Activated naive CD8-positive, alpha-beta T cell (primary cell): ENCODE results near the gene NOSTRIN.
"Not testable (repeated sequence)": the region's sequence is repeated elsewhere in the genome, so short reads cannot be mapped to it uniquely, and the experiment has no call there.

Experiments used
- H3K27ac Mint-ChIP-seq: one replicate; pipeline ENCODE4 v1.8.0; 2021; ENCODE audit warnings: mixed read lengths
- H3K27me3 Mint-ChIP-seq: one replicate; pipeline ENCODE4 v1.8.0; 2021; ENCODE audit warnings: mixed read lengths
- H3K36me3 Mint-ChIP-seq: one replicate; pipeline ENCODE4 v1.8.0; 2021; ENCODE audit warnings: mixed read lengths
- H3K4me1 Mint-ChIP-seq: one replicate; pipeline ENCODE4 v1.8.0; 2021; ENCODE audit warnings: low read depth, mixed read lengths
- H3K4me3 Mint-ChIP-seq: one replicate; pipeline ENCODE4 v1.8.0; 2021; ENCODE audit warnings: mild to moderate bottlenecking, mixed read lengths
- H3K9me3 Mint-ChIP-seq: one replicate; pipeline ENCODE4 v1.8.0; 2021; ENCODE audit warnings: low read depth, mixed read lengths

Gene NOSTRIN

GRCh38 chr2:168781191-168781817 lies 21.1 kb upstream of the NOSTRIN start:
- H3K9me3 Mint-ChIP-seq, result no peaks in the 10 kb centered on the region
- H3K4me1 Mint-ChIP-seq, result no peaks in the 10 kb centered on the region
- H3K36me3 Mint-ChIP-seq, result peaks cover 2% of the 10 kb centered on the region

GRCh38 chr2:168782271-168782670 lies 20.2 kb upstream of the NOSTRIN start:
- Mint-ChIP-seq H3K4me3 (no peak overlapping the region), H3K9me3 (no peaks in the 10 kb centered on the region), H3K27me3 (no peaks in the 10 kb centered on the region), H3K36me3 (peaks cover 2% of the 10 kb centered on the region), H3K4me1 (no peaks in the 10 kb centered on the region), H3K27ac (no peak overlapping the region)

More at GRCh38 chr2:168781191-168781817, 21.1 kb upstream of the NOSTRIN start:
- no peak overlapping the region for H3K4me3 Mint-ChIP-seq
- no peaks in the 10 kb centered on the region for H3K27me3 Mint-ChIP-seq
- no peak overlapping the region for H3K27ac Mint-ChIP-seq

GRCh38 chr2:168784993-168785392 lies 17.4 kb upstream of the NOSTRIN start:
- H3K4me3 Mint-ChIP-seq, result no peak overlapping the region

GRCh38 chr2:168787098-168787781 lies 15.2 kb upstream of the NOSTRIN start:
- Mint-ChIP-seq H3K4me3 (no peak overlapping the region), H3K4me1 (no peaks in the 10 kb centered on the region), H3K27me3 (no peaks in the 10 kb centered on the region), H3K27ac (no peak overlapping the region), H3K9me3 (no peaks in the 10 kb centered on the region), H3K36me3 (peaks cover 2% of the 10 kb centered on the region)

More at GRCh38 chr2:168784993-168785392, 17.4 kb upstream of the NOSTRIN start:
- Mint-ChIP-seq H3K4me1 (no peaks in the 10 kb centered on the region), H3K27ac (no peak overlapping the region), H3K27me3 (no peaks in the 10 kb centered on the region), H3K36me3 (peaks cover 2% of the 10 kb centered on the region), H3K9me3 (no peaks in the 10 kb centered on the region)

- Mint-ChIP-seq H3K9me3 (no peaks in the 10 kb centered on the region), H3K27ac (no peak overlapping the region), H3K36me3 (no peaks in the 10 kb centered on the region), H3K4me1 (no peaks in the 10 kb centered on the region), H3K4me3 (no peak overlapping the region), H3K27me3 (no peaks in the 10 kb centered on the region)
Measured at GRCh38 chr2:168787782-168788376, 14.6 kb upstream of the NOSTRIN start.

- H3K27me3 Mint-ChIP-seq, result peaks cover 2% of the 10 kb centered on the region
- no peaks in the 10 kb centered on the region for H3K9me3 Mint-ChIP-seq
- H3K4me1 Mint-ChIP-seq, result no peaks in the 10 kb centered on the region
- H3K27ac Mint-ChIP-seq, result no peak overlapping the region
- no peak overlapping the region for H3K4me3 Mint-ChIP-seq
- no peaks in the 10 kb centered on the region for H3K36me3 Mint-ChIP-seq
Measured at GRCh38 chr2:168789776-168790175, 12.7 kb upstream of the NOSTRIN start.

GRCh38 chr2:168790226-168790902 lies 12.1 kb upstream of the NOSTRIN start:
- Mint-ChIP-seq H3K36me3 (no peaks in the 10 kb centered on the region), H3K4me3 (no peak overlapping the region), H3K27ac (no peak overlapping the region), H3K9me3 (no peaks in the 10 kb centered on the region), H3K4me1 (no peaks in the 10 kb centered on the region), H3K27me3 (peaks cover 2% of the 10 kb centered on the region)

GRCh38 chr2:168791140-168791539 lies 11.3 kb upstream of the NOSTRIN start:
- not testable (repeated sequence) for H3K9me3 Mint-ChIP-seq, H3K4me3 Mint-ChIP-seq, H3K27ac Mint-ChIP-seq, H3K4me1 Mint-ChIP-seq, H3K27me3 Mint-ChIP-seq, H3K36me3 Mint-ChIP-seq

- Mint-ChIP-seq H3K27me3 (peaks cover 2% of the 10 kb centered on the region), H3K27ac (no peak overlapping the region), H3K4me1 (no peaks in the 10 kb centered on the region), H3K4me3 (no peak overlapping the region), H3K9me3 (no peaks in the 10 kb centered on the region), H3K36me3 (no peaks in the 10 kb centered on the region)
Measured at GRCh38 chr2:168793596-168793995, 8.8 kb upstream of the NOSTRIN start.

- Mint-ChIP-seq H3K4me3 (no peak overlapping the region), H3K27ac (no peak overlapping the region), H3K27me3 (peaks cover 2% of the 10 kb centered on the region), H3K36me3 (no peaks in the 10 kb centered on the region), H3K9me3 (no peaks in the 10 kb centered on the region), H3K4me1 (no peaks in the 10 kb centered on the region)
Measured at GRCh38 chr2:168794968-168795367, 7.5 kb upstream of the NOSTRIN start.

- Mint-ChIP-seq H3K4me1 (no peaks in the 10 kb centered on the region), H3K9me3 (no peaks in the 10 kb centered on the region), H3K27me3 (peaks cover 3% of the 10 kb centered on the region), H3K4me3 (no peak overlapping the region), H3K27ac (no peak overlapping the region), H3K36me3 (no peaks in the 10 kb centered on the region)
Measured at GRCh38 chr2:168796090-168796577, 6.3 kb upstream of the NOSTRIN start.

- Mint-ChIP-seq H3K27ac (no peak overlapping the region), H3K9me3 (no peaks in the 10 kb centered on the region), H3K27me3 (peaks cover 3% of the 10 kb centered on the region), H3K36me3 (no peaks in the 10 kb centered on the region), H3K4me3 (no peak overlapping the region), H3K4me1 (no peaks in the 10 kb centered on the region)
Measured at GRCh38 chr2:168796583-168797285, 5.7 kb upstream of the NOSTRIN start.

GRCh38 chr2:168797286-168797655 lies 5.2 kb upstream of the NOSTRIN start:
- Mint-ChIP-seq H3K27ac (no peak overlapping the region), H3K4me3 (no peak overlapping the region), H3K27me3 (peaks cover 3% of the 10 kb centered on the region), H3K9me3 (no peaks in the 10 kb centered on the region), H3K36me3 (no peaks in the 10 kb centered on the region), H3K4me1 (no peaks in the 10 kb centered on the region)

GRCh38 chr2:168798076-168798887 lies 4.2 kb upstream of the NOSTRIN start:
- Mint-ChIP-seq H3K36me3 (no peaks in the 10 kb centered on the region), H3K27ac (no peak overlapping the region)

More at GRCh38 chr2:168798076-168798887, 4.2 kb upstream of the NOSTRIN start:
- H3K4me3 Mint-ChIP-seq, result no peak overlapping the region
- no peaks in the 10 kb centered on the region for H3K9me3 Mint-ChIP-seq
- no peaks in the 10 kb centered on the region for H3K4me1 Mint-ChIP-seq
- peaks cover 3% of the 10 kb centered on the region for H3K27me3 Mint-ChIP-seq
